ENCODE results near the gene RSPH10B2.
"Not testable (repeated sequence)": the region's sequence is repeated elsewhere in the genome, so short reads cannot be mapped to it uniquely, and the experiment has no call there.

GRCh38 chr7:6827180-6827579, 73.3 kb downstream of the RSPH10B2 start:
- TF ChIP-seq CTCF, POLR2A, EP300, POLR2AphosphoS5 (IDR thresholded peaks at IDR 0.05): not testable (repeated sequence)

Data from sigmoid colon (tissue), 4 donors.